HG02970 (cell line): ENCODE results near the gene SCGB3A2.
"Not testable (repeated sequence)": the region's sequence is repeated elsewhere in the genome, so short reads cannot be mapped to it uniquely, and the experiment has no call there.

Source experiments
- ATAC-seq: cut with Tn5 transposase; IDR thresholded peaks from one replicate; pipeline ENCODE4 v1.9.1; 2021; ENCODE audit warnings: mild to moderate bottlenecking, moderate library complexity, moderate number of reproducible peaks; ENCODE audit not compliant: unreplicated experiment, low FRiP score

SCGB3A2 gene

DNA sequence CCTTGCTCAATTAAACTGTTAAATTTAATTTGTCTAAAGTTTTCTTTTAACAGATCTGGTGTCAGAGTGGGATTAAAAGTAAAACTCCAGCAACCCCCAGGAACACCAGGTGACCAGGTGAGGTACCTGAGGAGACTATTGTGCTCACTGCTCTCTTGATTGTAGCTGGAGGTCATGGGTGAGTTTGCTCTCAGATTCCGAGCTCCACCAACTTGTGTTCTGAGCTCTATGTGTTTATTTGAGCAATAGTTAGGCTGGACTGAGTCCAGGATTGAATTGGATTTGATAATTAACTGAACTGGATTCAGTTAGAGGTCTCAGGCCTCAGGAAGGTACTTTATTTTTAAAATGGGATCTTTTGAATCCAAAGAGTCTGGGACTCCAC lies 17.9 kb upstream of the SCGB3A2 start:
- no peak for ATAC-seq

DNA sequence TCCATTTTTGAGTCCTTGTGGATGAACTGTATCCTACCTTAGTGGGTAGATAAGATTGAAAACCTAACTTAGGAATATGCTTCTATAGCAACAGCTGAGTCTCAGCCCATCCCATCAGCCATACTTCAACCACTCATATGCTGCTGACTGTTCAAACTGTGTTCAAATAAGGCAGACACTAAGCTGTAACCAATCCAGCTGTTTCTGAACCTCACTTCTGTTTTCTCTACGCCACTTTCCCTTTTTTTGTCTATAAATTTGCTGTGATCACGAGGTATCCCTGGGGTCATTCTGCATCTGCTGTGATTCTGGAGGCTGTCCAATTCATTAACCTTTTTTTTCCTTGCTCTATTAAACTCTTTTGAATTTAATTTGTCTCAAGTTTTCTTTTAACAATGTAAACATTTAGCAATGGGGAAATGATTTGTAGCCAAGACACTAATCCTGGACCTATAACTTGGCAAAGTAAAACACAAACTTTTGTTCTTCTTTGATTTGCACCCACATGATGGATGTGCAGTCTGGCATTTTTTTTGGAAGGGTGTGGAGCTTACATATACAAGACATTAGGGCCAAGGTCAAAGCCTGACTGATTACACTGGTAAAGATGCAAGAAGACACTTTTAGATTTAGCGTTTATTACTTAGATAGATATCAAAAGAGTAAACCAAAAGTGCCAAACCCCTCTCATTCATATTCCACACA lies 14.9 kb upstream of the SCGB3A2 start:
- ATAC-seq: no peak

- no peak for ATAC-seq
Measured at GRCh38 chr5:147869112-147869511, 9.4 kb upstream of the SCGB3A2 start.

- ATAC-seq: not testable (repeated sequence)
Measured at GRCh38 chr5:147869892-147870291, 8.6 kb upstream of the SCGB3A2 start.

DNA sequence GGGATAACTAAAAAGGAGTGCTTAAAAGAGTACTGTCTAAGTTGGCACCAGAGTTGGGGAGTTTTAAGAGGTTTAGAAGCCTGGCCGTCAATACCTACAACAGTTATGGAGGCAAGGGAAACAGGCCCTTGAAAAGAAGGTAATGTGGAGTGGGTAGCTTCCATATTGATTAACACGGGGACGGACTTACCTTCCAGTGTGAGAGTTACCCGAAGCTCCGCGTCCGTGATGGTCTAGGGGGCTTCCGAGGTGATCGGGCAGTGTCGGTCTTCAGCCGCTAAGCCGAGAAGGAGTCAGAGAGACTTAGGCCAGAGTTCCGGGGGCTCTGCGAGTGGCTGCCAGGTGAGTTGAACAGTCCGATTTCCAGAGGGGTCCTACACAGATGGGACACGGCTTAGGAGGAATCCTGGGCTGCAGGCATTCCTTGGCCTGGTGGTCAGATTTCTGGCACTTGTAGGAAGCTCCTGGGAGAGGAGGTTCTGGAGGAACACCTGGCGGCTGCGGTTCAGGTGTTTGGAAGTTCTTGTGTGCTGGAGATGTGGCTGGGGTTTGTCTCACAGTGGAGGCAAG lies 6.4 kb upstream of the SCGB3A2 start:
- not testable (repeated sequence) for ATAC-seq

DNA sequence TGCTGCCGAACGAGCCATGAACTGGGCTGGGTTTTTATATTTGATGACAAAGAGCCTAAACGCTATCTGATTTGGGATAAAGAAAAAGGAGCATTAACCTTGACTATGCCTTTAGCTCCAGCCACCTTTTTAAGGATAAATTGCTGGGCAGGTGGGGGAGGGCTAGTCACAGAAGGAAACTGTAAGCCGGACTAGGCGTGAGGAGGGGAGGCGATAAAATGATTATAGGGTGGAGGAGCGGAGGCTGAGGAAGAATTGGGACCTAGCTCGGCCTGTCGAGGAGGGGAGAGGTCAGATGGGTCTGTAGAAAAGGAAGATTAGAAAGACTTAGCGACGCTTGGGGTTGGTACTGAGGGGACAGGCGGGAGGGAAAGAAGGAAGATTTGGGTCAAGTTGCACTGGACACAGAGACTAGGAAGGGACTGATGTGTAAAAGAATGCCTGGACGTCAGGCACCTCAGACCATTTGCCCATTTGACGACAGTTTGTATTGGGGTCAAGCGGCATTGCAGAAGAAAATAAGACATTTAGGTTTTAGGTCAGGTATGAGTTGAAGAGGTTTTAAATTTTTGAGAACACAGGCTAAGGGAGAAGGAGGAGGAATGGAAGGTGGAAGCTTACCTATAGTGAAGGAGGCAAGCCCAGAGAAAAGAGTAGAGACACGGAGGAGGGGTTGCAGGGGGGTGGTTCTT lies 5.6 kb upstream of the SCGB3A2 start:
- not testable (repeated sequence) for ATAC-seq

GRCh38 chr5:147874118-147874875 lies 4.2 kb upstream of the SCGB3A2 start:
- not testable (repeated sequence) for ATAC-seq

GRCh38 chr5:147874910-147875367 lies 3.6 kb upstream of the SCGB3A2 start:
- ATAC-seq: no peak

DNA sequence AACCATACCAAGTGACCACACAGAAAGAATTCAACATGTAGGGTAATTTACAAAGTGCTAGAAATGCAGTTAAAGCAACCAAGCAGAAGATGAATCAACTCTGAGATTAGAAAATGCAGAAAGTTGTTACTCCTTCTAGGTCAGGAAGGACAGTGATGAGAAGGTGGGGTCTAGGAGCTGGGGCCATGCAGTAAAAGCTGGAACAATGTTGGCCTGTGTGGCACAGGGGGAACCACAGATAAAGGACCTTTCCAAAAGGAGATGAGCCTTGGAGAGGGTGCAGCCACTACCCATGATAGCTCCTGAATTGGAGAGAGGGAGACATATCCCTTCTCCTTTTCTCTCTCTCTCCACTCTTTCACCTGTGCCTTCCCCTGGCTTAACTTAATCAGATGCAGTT lies 2.4 kb upstream of the SCGB3A2 start:
- ATAC-seq: no peak

DNA sequence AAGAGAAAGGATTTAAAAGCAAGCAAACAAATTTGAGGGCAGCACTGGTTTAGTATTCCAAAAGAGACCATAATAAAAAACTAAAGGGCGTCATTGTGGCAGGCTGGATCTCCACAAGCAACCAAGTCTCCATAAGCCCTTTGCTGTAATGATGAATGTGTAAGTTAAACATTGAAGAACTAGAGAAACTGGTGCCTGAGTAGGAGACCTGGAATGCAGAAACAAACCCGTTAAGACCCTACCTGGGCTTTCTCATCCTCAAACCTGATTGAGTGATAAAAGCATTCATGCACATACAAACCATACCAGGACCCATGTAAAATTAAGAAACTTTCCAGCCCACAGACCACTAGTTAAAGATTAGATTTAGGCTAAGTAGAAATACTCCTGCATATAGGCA lies 1.9 kb upstream of the SCGB3A2 start:
- ATAC-seq: no peak

GRCh38 chr5:147879784-147880183 lies 1.3 kb downstream of the SCGB3A2 start:
- ATAC-seq: no peak

GRCh38 chr5:147880487-147880886 lies 2.0 kb downstream of the SCGB3A2 start:
- ATAC-seq: no peak

DNA sequence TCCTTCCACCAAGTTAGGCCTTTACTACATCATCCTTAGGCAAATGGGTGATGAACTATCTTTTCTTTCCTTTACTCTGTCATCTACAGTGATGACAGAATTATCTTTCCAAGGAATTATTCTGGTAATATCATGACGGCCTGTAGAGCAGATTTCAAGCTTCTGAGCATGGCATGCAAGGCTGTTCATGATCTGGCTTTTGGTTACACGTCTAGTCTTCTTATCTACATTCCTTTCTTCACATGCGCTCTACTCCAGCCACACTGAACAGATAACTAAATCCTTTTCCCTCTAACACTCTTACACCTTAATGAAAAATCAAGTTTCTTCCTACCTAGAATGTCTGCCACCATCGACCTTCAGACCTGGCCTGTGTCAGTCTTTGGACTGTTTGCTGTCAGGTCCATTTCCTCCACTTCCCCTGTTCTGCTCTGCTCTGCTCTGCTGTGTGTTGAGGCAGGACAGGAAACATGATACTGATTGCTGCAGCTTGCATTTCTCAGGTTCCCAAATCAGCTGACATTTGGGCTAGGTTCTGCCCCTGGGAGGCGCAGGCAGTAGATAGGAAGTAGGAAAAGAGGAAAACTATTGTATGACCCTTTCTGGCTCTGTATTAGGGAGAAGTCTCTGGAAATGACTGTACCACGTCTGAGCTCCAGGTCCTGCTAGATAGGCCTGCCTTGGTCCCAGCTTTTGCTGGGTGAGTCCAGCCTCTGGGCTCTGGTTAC lies 4.2 kb downstream of the SCGB3A2 start:
- no peak for ATAC-seq

- no peak for ATAC-seq
Measured at GRCh38 chr5:147887026-147887627, 8.6 kb downstream of the SCGB3A2 start.

DNA sequence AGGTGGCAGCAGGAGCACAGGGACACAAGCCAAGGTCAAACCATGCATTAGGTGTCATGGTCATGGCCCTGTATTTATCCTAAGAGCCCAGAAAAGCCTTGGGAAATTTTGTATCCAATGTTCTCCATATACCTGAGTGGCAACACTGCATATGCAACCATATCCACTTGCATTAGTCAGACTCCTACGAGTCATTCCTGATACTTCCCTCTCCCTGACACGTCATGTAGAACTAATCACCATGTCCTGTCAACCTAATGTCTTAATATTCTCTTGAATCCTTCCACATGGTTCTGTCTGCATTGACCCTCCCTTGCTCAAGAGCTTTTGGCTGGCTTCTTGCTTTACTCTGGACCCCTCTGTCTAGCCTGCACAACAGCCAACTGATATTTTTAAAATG lies 9.4 kb downstream of the SCGB3A2 start:
- no peak for ATAC-seq

GRCh38 chr5:147892696-147893296 lies 14.3 kb downstream of the SCGB3A2 start:
- no peak for ATAC-seq

DNA sequence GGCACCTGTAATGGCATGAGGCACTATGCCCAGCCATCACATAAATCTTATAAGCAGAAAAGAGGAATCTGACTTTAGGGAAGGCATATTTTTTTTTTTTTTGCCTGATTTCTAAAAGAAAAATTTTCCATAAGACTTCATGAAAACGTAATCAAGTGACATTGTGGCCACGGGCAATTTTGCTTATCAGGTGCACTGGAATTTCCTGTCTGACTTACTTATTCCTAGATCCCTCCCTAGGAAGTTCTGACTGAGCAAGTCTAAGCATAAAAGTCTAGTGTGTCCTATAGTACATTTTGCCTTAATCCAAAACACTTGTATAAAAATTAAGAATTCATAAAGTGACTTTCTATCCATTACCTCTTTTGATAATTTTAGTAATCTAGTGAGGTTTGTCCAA lies 15.3 kb downstream of the SCGB3A2 start:
- ATAC-seq: no peak

DNA sequence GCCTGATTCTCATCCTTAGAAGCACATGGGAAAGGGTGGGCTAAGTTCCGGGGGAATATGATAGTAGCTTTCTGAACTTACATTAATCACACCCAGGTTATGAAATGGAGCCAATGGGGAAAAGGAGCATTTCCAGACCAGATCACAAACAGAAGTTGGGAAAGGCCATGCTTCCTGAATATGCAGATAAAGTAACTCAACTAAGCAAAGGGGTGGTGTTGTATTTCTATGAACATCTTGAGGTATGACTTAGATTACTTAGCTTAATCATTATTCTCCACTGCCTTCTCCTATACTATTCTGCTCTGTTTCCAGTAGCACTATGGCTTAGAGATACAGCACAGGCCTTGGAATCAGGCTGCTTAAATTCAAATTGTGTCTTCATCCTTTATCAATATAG lies 17.4 kb downstream of the SCGB3A2 start:
- ATAC-seq: no peak

DNA sequence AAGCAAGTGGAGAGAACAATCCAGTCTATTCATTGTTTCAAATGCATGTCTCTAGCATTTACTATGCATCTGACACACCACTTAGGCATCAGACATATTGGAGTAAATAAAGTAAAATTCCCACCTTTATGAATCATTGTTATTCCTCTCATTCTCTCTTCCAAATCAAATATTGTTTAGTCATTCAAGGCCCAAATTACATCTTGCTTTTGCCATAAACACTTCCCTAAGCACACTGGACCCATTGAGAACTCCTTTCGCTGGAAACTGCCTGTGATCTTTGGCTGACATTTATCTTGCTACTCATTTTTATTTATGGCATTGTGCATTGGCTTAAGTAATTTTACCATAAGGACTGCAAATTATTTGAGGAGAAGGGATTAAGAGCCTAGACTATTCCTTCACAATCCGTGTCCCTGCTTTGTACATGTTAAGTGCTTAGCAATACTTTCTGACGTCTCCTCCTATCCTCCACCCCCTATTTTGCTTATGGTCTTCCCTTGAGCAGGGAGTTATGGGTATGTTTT lies 20.4 kb downstream of the SCGB3A2 start:
- ATAC-seq: no peak
